ENCODE results near the gene KHDC3L. TPM values are rescaled to one million over a fixed set of nuclear protein-coding genes. Genes with fewer than 3 reads are reported as not detected.
A peak's percentile ranks its signal among the peaks of the same experiment; 100 is the strongest.
"Not testable (repeated sequence)": the region's sequence is repeated elsewhere in the genome, so short reads cannot be mapped to it uniquely, and the experiment has no call there.

Gene KHDC3L
- total RNA-seq, 1 donor from 2014 or later, result not detected

DNA sequence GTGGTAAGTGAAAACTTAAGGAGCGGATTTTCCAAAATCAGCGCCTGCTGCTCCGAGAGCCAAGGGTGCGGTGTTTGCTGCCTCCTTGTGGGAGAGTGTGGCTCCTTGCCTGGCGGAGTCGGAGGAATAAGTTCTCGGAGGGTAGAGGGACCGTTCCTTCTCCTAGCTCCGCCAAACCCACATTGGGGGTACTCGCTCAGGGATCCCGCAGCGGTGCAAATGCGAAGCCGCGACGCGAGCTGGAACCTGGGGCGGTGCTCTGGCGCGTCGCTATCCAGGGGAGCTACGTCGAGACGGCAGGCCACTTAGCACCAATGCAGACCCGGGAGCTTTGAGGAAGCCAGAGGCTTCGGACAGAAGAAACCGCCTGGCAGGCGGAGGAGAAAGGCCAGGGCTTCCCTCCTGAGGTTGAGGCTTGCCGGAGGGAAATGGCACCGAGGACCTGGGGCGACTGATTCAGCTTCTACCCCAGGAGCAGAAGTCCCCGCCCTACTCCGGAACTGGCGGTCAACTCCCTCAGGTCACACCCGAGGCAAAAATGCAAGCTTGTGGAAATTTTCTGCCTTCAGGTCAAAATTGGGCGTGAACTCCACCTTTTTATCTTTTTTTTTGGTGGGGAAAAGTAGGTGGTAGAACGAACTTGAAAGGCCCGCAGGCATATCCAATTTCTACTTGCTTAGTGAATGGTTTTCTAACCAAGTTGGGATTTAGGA, 26.5 kb downstream of the KHDC3L start:
- intact Hi-C loops (cut with micrococcal nuclease), result loop anchor here (2.0 kb wide), 1 partner anchor 78 kb away; no protein-coding TSS in a partner anchor
- no peaks in the 10 kb centered on the region for H3K9me3 Mint-ChIP-seq

DNA sequence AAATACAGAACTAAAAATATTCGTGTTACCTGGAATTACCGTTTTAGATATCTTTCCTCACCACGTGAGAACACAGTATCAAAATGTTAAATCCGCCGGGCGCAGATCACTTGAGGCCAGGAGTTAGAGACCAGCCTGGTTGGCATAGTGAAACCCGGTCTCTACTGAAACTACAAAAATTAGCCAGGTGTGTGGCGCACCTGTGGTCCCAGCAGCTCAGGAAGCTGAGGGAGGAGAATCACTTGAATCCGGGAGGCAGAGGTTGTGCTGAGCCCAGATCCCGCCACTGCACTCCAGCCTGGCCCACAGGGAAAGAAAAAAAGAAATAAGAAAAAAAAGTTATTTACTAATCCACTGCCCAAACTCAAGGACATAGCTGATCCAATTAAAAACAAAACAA, 27.4 kb downstream of the KHDC3L start:
- POLR2A ChIA-PET, result interaction anchor here (0.7 kb wide), 1 partner anchor 64 kb away, joined by 3 read pairs; no protein-coding TSS in a partner anchor
- peaks cover 6% of the 10 kb centered on the region for H3K4me1 Mint-ChIP-seq

More for the DNA sequence above, 26.5 kb downstream of the KHDC3L start:
- Mint-ChIP-seq H3K4me1 (peaks cover 6% of the 10 kb centered on the region), H3K27me3 (peaks cover 3% of the 10 kb centered on the region), H3K27ac (no peak overlapping the region), H3K4me3 (peak overlapping the region; percentile 86), H3K36me3 (ENCODE audit: low read depth) (no peaks in the 10 kb centered on the region)
- ChIA-PET POLR2A (no interaction called here), CTCF (interaction anchor here (1.3 to 1.8 kb wide), 2 partner anchors 103 to 773 kb away, joined by 3 to 7 read pairs; no protein-coding TSS in a partner anchor)
- ATAC-seq (ENCODE audit: low read depth) (peak; percentile 81), DNase-seq (peak; percentile 20)
- TF ChIP-seq, protein P1, sequence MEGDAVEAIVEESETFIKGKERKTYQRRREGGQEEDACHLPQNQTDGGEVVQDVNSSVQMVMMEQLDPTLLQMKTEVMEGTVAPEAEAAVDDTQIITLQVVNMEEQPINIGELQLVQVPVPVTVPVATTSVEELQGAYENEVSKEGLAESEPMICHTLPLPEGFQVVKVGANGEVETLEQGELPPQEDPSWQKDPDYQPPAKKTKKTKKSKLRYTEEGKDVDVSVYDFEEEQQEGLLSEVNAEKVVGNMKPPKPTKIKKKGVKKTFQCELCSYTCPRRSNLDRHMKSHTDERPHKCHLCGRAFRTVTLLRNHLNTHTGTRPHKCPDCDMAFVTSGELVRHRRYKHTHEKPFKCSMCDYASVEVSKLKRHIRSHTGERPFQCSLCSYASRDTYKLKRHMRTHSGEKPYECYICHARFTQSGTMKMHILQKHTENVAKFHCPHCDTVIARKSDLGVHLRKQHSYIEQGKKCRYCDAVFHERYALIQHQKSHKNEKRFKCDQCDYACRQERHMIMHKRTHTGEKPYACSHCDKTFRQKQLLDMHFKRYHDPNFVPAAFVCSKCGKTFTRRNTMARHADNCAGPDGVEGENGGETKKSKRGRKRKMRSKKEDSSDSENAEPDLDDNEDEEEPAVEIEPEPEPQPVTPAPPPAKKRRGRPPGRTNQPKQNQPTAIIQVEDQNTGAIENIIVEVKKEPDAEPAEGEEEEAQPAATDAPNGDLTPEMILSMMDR (IDR thresholded peaks at IDR 0.05), result no peak

DNA sequence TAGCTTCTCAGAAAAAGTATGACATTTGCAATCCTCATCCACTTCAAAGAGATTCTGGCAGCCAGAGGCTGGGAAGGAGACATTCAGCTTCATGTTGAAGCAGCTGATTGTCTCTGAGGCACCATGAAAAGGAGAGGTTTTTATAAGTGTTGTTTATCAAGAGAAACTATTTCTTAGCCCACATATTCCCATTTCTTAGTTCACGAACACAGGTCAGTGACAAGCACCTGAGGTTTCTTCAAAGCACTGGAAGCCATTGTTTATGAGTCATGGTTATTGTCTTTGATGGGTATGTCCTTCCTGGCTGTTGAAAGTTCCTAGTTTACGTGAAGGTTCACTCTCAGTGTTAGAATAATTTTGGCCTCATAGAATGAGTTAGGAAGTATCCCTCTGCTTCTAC, 29.2 kb downstream of the KHDC3L start:
- CTCF ChIA-PET, result no interaction called here
- H3K4me3 Mint-ChIP-seq, result no peak overlapping the region
- TF ChIP-seq, protein P1 (IDR thresholded peaks at IDR 0.05), result no peak

More for the DNA sequence above, 27.4 kb downstream of the KHDC3L start:
- H3K27ac Mint-ChIP-seq, result no peak overlapping the region
- ATAC-seq (ENCODE audit: low read depth), result no peak
- no peak for DNase-seq
- peaks cover 3% of the 10 kb centered on the region for H3K27me3 Mint-ChIP-seq
- no peaks in the 10 kb centered on the region for H3K9me3 Mint-ChIP-seq
- no peaks in the 10 kb centered on the region for H3K36me3 Mint-ChIP-seq (ENCODE audit: low read depth)
- TF ChIP-seq, protein P1 (IDR thresholded peaks at IDR 0.05), result no peak
- intact Hi-C loops (cut with micrococcal nuclease), result loop anchor here (2.0 to 10.0 kb wide), 2 partner anchors 79 to 765 kb away; partner anchors contain the start of gene KCNQ5
- CTCF ChIA-PET, result no interaction called here
- no peak overlapping the region for H3K4me3 Mint-ChIP-seq

DNA sequence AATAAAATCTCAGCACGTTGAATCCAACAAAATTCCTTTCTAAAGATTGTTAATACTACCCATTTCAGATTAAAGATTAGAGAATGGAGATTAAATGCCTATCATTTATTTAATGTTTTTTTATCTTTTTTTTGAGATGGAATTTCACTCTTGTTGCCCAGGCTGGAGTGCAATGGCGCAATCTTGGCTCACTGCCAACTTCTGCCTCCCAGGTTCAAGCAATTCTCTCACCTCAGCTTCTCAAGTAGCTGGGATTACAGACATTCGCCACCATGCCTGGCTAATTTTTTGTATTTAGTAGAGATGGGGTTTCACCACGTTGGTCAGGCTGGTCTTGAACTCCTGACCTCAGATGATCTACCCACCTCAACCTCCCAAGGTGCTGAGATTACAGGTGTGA, 29.7 kb downstream of the KHDC3L start:
- H3K36me3 Mint-ChIP-seq (ENCODE audit: low read depth), result not testable (repeated sequence)

More for the DNA sequence above, 29.2 kb downstream of the KHDC3L start:
- POLR2A ChIA-PET, result no interaction called here
- intact Hi-C loops (cut with micrococcal nuclease), result loop anchor here (10.0 kb wide), 1 partner anchor 767 kb away; the partner anchor contains the start of gene KCNQ5
- Mint-ChIP-seq H3K9me3 (no peaks in the 10 kb centered on the region), H3K27me3 (peaks cover 3% of the 10 kb centered on the region), H3K36me3 (ENCODE audit: low read depth) (no peaks in the 10 kb centered on the region), H3K4me1 (peaks cover 6% of the 10 kb centered on the region), H3K27ac (no peak overlapping the region)
- no peak for DNase-seq
- ATAC-seq (ENCODE audit: low read depth), result no peak

DNA sequence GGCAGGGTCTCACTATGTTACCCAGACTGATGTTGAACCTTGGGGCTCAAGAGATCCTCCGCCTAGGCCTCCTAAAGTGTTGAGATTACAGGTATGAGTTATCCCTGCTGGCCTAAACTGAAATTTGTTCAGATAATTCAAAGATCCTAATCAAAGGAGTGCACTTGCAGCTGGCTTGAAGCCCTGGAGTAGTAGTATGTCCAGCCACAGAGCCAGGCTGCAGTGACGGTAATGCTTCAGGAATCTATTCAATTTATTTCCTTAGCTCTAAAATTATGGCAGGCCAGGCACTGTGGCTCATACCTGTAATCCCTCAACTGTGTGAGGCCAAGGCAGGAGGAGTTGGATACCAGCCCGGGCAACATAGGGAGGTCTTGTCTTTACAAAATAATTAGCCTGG, 30.8 kb downstream of the KHDC3L start:
- Mint-ChIP-seq H3K4me1 (peaks cover 6% of the 10 kb centered on the region), H3K27me3 (no peaks in the 10 kb centered on the region), H3K36me3 (ENCODE audit: low read depth) (no peaks in the 10 kb centered on the region), H3K27ac (no peak overlapping the region), H3K4me3 (no peak overlapping the region), H3K9me3 (no peaks in the 10 kb centered on the region)
- ChIA-PET CTCF (no interaction called here), POLR2A (no interaction called here)
- intact Hi-C loops (cut with micrococcal nuclease), result loop anchor here (10.0 kb wide), 1 partner anchor 768 kb away; the partner anchor contains the start of gene KCNQ5
- ATAC-seq (ENCODE audit: low read depth), result no peak
- no peak for DNase-seq
- TF ChIP-seq, protein P1 (IDR thresholded peaks at IDR 0.05), result no peak

More for the DNA sequence above, 29.7 kb downstream of the KHDC3L start:
- H3K4me1 Mint-ChIP-seq; CTCF ChIA-PET; H3K27me3 Mint-ChIP-seq; ATAC-seq (ENCODE audit: low read depth); H3K27ac Mint-ChIP-seq; POLR2A ChIA-PET; H3K9me3 Mint-ChIP-seq; H3K4me3 Mint-ChIP-seq; DNase-seq: not testable (repeated sequence)
- intact Hi-C loops (cut with micrococcal nuclease), result loop anchor here (10.0 kb wide), 1 partner anchor 767 kb away; the partner anchor contains the start of gene KCNQ5
